Measurements from ENCODE around the gene TMEM94.
"Not testable (repeated sequence)": the region's sequence is repeated elsewhere in the genome, so short reads cannot be mapped to it uniquely, and the experiment has no call there.

Gene TMEM94

DNA sequence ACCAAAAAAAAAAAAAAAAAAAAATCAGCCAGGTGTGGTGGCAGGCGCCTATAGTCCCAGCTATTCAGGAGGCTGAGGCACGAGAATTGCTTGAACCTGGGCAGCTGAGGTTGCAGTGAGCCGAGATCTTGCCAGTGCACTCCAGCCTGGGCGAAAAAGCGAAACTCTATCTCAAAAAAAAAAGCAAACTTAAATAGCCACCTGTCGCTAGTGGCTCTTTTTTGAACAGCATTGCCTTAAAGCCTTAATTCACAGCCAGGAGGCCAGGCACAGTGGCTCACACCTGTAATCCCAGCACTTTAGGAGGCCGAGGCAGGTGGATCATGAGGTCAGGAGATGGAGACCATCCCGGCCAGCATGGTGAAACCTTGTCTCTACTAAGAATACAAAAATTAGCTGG, 64.0 kb downstream of the TMEM94 start:
- not testable (repeated sequence) for H3K27ac ChIP-seq (ENCODE audit: extremely low read depth, low read depth, low read length)
- CTCF ChIA-PET: interaction anchor here (0.6 to 1.1 kb wide), 3 partner anchors 17 to 113 kb away, joined by 3 to 5 read pairs (median 4); no protein-coding TSS in a partner anchor

DNA sequence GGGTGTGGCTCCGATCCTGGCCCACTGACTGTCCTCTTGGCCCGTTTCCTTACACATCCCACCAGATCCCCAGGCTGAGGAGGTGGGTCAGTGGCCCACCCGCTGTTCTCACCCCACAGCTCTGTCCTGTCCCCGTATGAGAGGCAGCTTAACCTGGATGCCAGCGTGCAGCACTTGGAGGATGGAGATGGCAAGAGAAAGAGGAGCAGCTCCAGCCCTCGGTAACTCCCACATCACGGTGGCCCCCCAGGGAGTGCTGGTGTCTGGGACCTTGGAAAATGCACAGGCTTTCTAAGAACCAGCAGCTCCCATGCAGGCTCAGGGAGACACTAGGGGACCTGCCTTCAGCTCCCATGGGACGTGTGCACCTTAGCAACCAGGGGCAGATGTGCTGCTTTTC, 64.9 kb downstream of the TMEM94 start:
- ChIA-PET CTCF (interaction anchor here (0.5 to 1.1 kb wide), 3 partner anchors 18 to 317 kb away, joined by 3 to 5 read pairs (median 3); no protein-coding TSS in a partner anchor), POLR2A (interaction anchor here (0.5 kb wide), 1 partner anchor 112 kb away, joined by 3 read pairs; no protein-coding TSS in a partner anchor)
- Histone ChIP-seq H3K4me3 (ENCODE audit: low read depth, low read length) (no peak overlapping the region), H3K36me3 (ENCODE audit: control insufficient read depth in 2 of 2, insufficient read depth in 1 of 2, low read length in 2 of 2) (peaks cover 13 to 59% of the 10 kb centered on the region in 2 experiments; a peak in 2 of 3 replicates), H3K4me1 (ENCODE audit: control insufficient read depth, insufficient read depth, low read length) (peaks cover 5% of the 10 kb centered on the region), H3K27ac (ENCODE audit: extremely low read depth, low read depth, low read length) (no peak overlapping the region), H3K9me3 (ENCODE audit: control insufficient read depth, insufficient read depth, low read depth, low read length) (no peaks in the 10 kb centered on the region)
- TF ChIP-seq ZNF623 (tag by site-specific recombination; IDR thresholded peaks at IDR 0.05) (no peak), ZNF169 (tag by site-specific recombination; IDR thresholded peaks at IDR 0.05) (no peak), ZNF404 (tag by site-specific recombination; IDR thresholded peaks at IDR 0.05) (no peak), GLIS1 (tag by site-specific recombination; IDR thresholded peaks at IDR 0.05) (peak; percentile 66), GLIS2 (tag by site-specific recombination; IDR thresholded peaks at IDR 0.05) (0 out of 2 replicates have a peak, but pooled peaks have one; percentile 14), ZNF76 (tag by site-specific recombination; IDR thresholded peaks at IDR 0.05; ENCODE audit: borderline replicate concordance, low read depth) (no peak)
- TF ChIP-seq, protein P1, sequence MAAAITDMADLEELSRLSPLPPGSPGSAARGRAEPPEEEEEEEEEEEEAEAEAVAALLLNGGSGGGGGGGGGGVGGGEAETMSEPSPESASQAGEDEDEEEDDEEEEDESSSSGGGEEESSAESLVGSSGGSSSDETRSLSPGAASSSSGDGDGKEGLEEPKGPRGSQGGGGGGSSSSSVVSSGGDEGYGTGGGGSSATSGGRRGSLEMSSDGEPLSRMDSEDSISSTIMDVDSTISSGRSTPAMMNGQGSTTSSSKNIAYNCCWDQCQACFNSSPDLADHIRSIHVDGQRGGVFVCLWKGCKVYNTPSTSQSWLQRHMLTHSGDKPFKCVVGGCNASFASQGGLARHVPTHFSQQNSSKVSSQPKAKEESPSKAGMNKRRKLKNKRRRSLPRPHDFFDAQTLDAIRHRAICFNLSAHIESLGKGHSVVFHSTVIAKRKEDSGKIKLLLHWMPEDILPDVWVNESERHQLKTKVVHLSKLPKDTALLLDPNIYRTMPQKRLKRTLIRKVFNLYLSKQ (tag by site-specific recombination; IDR thresholded peaks at IDR 0.05; ENCODE audit: borderline replicate concordance): no peak

More for the DNA sequence above, 64.0 kb downstream of the TMEM94 start:
- TF ChIP-seq SCRT1 (tag by site-specific recombination; IDR thresholded peaks at IDR 0.05; ENCODE audit: borderline replicate concordance) (peak; percentile 70; the same call in 1 of the 2 replicates), SCRT2 (tag by site-specific recombination; IDR thresholded peaks at IDR 0.05) (peak; percentile 80)
- POLR2A ChIA-PET: interaction anchor here (0.6 to 1.4 kb wide), 2 partner anchors 14 to 258 kb away, joined by 3 to 4 read pairs; no protein-coding TSS in a partner anchor
- not testable (repeated sequence) for H3K4me1 ChIP-seq (ENCODE audit: control insufficient read depth, insufficient read depth, low read length); H3K9me3 ChIP-seq (ENCODE audit: control insufficient read depth, insufficient read depth, low read depth, low read length); H3K4me3 ChIP-seq (ENCODE audit: low read depth, low read length)
- H3K36me3 ChIP-seq (ENCODE audit: control insufficient read depth in 2 of 2, insufficient read depth in 1 of 2, low read length in 2 of 2): peaks cover 13 to 59% of the 10 kb centered on the region in 2 experiments; a peak in 2 of 3 replicates

DNA sequence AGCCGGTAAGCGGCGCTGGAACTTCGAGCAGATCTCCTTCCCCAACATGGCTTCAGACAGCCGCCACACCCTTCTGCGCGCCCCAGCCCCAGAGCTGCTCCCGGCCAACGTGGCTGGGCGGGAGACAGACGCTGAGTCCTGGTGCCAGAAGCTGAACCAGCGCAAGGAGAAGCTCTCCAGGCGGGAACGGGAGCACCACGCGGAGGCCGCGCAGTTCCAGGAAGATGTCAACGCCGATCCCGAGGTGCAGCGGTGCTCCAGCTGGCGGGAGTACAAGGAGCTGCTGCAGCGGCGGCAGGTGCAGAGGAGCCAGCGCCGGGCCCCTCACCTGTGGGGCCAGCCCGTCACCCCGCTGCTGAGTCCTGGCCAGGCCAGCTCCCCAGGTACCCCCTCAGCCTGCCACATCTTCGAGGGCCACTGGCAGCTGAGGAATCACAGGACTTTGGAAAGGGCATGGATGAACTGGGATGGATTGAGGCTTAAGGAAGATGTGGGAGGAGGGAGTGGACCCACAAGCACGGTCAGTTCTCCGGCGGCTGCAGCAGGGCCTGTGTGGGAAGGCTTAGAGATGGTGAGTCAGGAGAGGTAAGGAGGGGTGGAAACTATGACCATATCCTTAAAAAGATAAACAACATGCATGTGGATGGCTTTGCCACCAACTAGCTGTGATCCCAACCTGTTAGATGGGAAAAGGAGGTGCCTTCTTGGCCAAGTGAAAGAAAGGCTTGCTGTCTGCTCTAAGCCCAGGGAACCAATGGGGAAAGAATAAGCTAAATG, 65.7 kb downstream of the TMEM94 start:
- POLR2A ChIA-PET: interaction anchor here (0.6 kb wide), 1 partner anchor 201 kb away, joined by 3 read pairs; no protein-coding TSS in a partner anchor
- H3K36me3 ChIP-seq (ENCODE audit: control insufficient read depth in 2 of 2, insufficient read depth in 1 of 2, low read length in 2 of 2): peaks cover 13 to 59% of the 10 kb centered on the region in 2 experiments; a peak in 2 of 3 replicates

More for the DNA sequence above, 65.7 kb downstream of the TMEM94 start:
- no peak for TF ChIP-seq ZNF174 (tag by site-specific recombination; IDR thresholded peaks at IDR 0.05)
- TF ChIP-seq, protein P2, sequence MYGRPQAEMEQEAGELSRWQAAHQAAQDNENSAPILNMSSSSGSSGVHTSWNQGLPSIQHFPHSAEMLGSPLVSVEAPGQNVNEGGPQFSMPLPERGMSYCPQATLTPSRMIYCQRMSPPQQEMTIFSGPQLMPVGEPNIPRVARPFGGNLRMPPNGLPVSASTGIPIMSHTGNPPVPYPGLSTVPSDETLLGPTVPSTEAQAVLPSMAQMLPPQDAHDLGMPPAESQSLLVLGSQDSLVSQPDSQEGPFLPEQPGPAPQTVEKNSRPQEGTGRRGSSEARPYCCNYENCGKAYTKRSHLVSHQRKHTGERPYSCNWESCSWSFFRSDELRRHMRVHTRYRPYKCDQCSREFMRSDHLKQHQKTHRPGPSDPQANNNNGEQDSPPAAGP (tag by site-specific recombination; IDR thresholded peaks at IDR 0.05): peak; percentile 57; the same call in 1 of the 2 replicates
- TF ChIP-seq, protein P3, sequence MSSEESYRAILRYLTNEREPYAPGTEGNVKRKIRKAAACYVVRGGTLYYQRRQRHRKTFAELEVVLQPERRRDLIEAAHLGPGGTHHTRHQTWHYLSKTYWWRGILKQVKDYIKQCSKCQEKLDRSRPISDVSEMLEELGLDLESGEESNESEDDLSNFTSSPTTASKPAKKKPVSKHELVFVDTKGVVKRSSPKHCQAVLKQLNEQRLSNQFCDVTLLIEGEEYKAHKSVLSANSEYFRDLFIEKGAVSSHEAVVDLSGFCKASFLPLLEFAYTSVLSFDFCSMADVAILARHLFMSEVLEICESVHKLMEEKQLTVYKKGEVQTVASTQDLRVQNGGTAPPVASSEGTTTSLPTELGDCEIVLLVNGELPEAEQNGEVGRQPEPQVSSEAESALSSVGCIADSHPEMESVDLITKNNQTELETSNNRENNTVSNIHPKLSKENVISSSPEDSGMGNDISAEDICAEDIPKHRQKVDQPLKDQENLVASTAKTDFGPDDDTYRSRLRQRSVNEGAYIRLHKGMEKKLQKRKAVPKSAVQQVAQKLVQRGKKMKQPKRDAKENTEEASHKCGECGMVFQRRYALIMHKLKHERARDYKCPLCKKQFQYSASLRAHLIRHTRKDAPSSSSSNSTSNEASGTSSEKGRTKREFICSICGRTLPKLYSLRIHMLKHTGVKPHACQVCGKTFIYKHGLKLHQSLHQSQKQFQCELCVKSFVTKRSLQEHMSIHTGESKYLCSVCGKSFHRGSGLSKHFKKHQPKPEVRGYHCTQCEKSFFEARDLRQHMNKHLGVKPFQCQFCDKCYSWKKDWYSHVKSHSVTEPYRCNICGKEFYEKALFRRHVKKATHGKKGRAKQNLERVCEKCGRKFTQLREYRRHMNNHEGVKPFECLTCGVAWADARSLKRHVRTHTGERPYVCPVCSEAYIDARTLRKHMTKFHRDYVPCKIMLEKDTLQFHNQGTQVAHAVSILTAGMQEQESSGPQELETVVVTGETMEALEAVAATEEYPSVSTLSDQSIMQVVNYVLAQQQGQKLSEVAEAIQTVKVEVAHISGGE (tag by site-specific recombination; conservative IDR thresholded peaks at IDR 0.05; ENCODE audit: low read depth): no peak
- peak; percentile 33; the same call in 1 of the 2 replicates for TF ChIP-seq ZFHX2 (tag by site-specific recombination; conservative IDR thresholded peaks at IDR 0.05)
- no peak for TF ChIP-seq ZNF560 (tag by site-specific recombination; IDR thresholded peaks at IDR 0.05; ENCODE audit: borderline replicate concordance)
- TF ChIP-seq EGR2 (tag by site-specific recombination; IDR thresholded peaks at IDR 0.05; ENCODE audit: low read depth): peak; percentile 58; the same call in 1 of the 2 replicates
- no peak for TF ChIP-seq BCL11A (tag by site-specific recombination; IDR thresholded peaks at IDR 0.05; ENCODE audit: low read depth)
- TF ChIP-seq, protein P4, sequence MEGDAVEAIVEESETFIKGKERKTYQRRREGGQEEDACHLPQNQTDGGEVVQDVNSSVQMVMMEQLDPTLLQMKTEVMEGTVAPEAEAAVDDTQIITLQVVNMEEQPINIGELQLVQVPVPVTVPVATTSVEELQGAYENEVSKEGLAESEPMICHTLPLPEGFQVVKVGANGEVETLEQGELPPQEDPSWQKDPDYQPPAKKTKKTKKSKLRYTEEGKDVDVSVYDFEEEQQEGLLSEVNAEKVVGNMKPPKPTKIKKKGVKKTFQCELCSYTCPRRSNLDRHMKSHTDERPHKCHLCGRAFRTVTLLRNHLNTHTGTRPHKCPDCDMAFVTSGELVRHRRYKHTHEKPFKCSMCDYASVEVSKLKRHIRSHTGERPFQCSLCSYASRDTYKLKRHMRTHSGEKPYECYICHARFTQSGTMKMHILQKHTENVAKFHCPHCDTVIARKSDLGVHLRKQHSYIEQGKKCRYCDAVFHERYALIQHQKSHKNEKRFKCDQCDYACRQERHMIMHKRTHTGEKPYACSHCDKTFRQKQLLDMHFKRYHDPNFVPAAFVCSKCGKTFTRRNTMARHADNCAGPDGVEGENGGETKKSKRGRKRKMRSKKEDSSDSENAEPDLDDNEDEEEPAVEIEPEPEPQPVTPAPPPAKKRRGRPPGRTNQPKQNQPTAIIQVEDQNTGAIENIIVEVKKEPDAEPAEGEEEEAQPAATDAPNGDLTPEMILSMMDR (tag by site-specific recombination; IDR thresholded peaks at IDR 0.05): no peak
- Histone ChIP-seq H3K4me1 (ENCODE audit: control insufficient read depth, insufficient read depth, low read length) (peaks cover 5% of the 10 kb centered on the region), H3K4me3 (ENCODE audit: low read depth, low read length) (no peak overlapping the region), H3K27ac (ENCODE audit: extremely low read depth, low read depth, low read length) (no peak overlapping the region), H3K9me3 (ENCODE audit: control insufficient read depth, insufficient read depth, low read depth, low read length) (no peaks in the 10 kb centered on the region)
- CTCF ChIA-PET: interaction anchor here (0.5 to 1.6 kb wide), 7 partner anchors 8 to 1238 kb away, joined by 3 to 8 read pairs (median 3); partner anchors contain the start of gene SMIM5
